Mesangial cell (primary cell): ENCODE results near the gene PLS3. TPM values are rescaled to one million over a fixed set of nuclear protein-coding genes. Genes with fewer than 3 reads are reported as not detected.

ENCODE experiments used
- total RNA-seq: library from RNA; depleted of rRNA; stranded (reverse); fragments of >200 nt; gene quantifications from 2 replicates; pipeline ENCODE4 v1.2.3, GENCODE V29; 2015

The PLS3 gene
- 53.6 and 87.7 TPM in 2 replicates for total RNA-seq

GRCh38 chrX:115560978-115561604 lies at the start of gene PLS3:
TSS of gene PLS3 (plus strand) at chrX:115561174. CDS start at chrX:115610251, 49,077 bp downstream.

